HG03460 (cell line): ENCODE measurements around the gene EXOSC10.
"Not testable (repeated sequence)": the region's sequence is repeated elsewhere in the genome, so short reads cannot be mapped to it uniquely, and the experiment has no call there.

Experiments
- ATAC-seq: cut with Tn5 transposase; IDR thresholded peaks from one replicate; pipeline ENCODE4 v1.9.1; 2021; ENCODE audit not compliant: unreplicated experiment

EXOSC10 gene

GRCh38 chr1:11044849-11045427 is 54.7 kb downstream of the EXOSC10 start:
- ATAC-seq = no peak

- ATAC-seq = no peak
Measured at GRCh38 chr1:11044086-11044848, 55.4 kb downstream of the EXOSC10 start.

DNA sequence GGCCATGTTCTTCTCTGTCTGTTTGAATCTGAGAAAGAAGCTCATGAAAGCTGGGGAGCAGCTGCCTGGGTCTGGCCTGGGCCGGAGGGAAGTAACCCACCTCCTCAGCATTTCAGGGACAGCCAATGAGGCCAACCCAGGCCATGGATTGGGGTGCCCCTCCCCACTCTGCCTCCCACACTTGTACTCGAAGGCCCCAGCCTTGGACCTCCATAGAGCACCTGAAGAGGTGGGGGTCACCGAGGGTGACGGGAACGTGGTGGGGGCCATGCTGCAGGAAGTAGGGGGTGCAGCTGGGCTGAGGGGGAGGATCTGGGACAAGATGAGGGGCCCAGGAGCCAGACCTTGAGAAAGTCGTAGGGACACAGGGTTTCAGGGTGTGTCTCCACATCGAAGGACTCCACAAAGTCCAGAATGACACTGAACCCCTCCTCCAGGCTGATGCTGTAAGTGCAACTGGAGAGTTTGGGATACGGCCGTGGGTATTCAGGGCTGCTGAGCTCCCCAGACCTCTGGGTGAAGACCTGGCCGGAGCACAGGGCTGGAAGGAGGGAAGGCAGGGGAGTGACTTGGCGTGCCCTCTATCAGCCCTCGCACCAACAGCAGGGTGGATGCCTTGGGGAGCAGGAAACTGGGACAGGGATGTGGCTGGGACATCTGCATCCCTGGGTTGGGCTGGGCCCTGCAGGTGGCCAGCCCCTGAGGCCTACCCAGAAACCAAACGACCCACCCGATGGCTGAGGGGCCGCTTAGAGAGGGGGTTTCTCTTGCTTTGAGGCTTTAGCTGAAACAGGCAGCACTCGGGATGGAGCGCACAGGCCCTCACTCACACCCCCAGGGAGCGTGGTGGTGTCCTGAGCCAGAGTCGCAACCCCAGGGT is 56.4 kb downstream of the EXOSC10 start:
- ATAC-seq = no peak

GRCh38 chr1:11042065-11042464 is 57.6 kb downstream of the EXOSC10 start:
- no peak for ATAC-seq

DNA sequence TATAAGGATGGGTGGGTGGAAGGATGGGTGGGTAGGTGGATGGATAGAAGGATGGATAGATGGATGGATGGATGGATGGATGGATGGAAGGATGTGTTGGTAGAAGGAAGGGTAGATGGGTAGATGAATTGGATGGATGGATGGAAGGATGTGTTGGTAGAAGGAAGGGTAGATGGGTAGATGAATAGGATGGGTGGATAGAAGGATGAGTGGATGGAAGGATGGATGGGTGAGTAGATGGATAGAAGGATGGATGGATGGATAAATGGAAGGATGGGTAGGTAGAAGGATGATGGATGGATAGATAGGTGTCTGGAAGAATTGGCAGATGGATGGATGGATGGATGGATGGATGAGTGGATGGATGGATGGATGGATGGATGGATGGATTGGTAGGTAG is 58.6 kb downstream of the EXOSC10 start:
- ATAC-seq = no peak

DNA sequence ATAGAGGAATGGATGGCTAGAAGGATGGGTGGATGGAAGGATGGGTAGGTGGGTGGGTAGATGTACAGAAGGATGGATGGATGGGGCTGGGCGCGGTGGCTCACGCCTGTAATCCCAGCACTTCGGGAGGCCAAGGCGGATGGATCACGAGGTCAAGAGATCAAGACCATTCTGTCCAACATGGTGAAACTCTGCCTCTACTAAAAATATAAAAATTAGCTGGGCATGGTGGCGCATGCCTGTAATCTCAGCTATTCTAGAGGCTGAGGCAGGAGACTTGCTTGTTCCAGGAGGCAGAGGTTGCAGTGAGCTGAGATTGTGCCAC is 59.6 kb downstream of the EXOSC10 start:
- ATAC-seq = not testable (repeated sequence)

DNA sequence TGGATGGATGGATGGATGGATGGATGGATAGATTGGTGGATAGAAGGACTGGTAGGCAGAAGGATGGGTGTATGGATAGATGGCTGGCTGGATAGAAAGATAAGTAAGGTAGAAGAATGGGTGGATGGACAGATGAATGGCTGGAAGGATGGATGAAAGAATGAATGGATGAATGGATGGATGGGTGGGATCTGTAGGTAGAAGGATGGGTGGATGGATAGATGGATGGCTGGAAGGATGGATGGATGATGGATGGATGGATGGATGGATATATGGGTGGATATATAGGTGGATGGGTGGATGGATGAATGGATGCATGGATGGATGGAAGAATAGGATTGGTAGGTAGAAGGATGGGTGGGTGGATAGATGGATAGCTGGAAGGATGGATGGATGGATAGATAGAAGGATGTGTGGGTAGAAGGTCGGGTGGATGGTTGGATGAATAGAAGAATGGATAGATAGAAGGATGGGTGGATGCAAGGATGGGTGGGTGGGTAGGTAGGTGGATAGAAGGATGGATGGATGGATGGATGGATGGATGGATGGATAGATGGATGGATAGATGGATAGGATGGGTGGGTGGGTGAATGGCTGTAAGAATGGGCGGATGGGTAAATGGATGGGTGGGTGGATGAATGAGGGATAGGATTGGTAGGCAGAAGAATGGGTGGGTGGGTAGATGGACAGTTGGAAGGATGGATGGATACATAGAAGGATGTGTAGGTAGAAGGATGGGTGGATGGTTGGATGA is 60.1 kb downstream of the EXOSC10 start:
- ATAC-seq = no peak

GRCh38 chr1:11037740-11038182 is 61.9 kb downstream of the EXOSC10 start:
- ATAC-seq = no peak

- ATAC-seq = not testable (repeated sequence)
Measured at GRCh38 chr1:11037019-11037739, 62.5 kb downstream of the EXOSC10 start.

- ATAC-seq = no peak
Measured at GRCh38 chr1:11031624-11032262, 67.9 kb downstream of the EXOSC10 start.

DNA sequence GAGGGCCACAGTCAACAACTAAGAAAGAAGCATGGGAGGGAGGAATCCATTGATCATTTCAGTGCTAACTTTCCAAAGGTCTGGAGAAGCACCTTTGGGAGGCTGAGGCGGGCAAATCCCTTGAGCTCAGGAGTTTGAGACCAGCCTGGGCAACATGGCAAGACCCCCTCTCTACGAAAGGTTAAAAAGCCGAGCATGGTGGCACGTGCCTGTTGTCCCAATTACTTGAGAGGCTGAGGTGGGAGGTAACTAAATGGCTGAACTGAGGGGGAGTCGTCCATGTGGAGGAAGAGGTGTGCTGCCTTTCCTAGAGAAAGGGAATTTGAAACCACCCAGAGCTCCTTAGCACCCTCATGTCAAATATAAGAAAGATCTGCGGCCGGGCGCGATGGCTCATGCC is 68.8 kb downstream of the EXOSC10 start:
- ATAC-seq = no peak

DNA sequence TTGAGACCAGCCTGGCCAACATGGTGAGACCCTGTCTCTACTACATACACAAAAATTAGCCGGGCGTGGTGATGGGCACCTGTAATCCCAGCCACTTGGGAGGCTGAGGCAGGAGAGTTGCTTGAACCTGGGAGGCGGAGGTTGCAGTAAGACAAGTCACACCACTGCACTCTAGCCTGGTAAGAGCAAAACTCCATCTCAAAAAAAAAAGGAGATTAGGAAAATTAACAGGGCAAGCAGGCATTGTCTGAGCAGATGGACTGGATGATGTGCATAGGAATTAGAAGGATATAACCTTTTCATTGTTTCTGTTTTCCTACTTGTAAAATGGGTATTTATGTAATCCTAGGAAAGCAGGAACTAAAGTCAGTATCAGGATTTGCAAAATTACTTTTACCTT is 71.7 kb downstream of the EXOSC10 start:
- no peak for ATAC-seq

DNA sequence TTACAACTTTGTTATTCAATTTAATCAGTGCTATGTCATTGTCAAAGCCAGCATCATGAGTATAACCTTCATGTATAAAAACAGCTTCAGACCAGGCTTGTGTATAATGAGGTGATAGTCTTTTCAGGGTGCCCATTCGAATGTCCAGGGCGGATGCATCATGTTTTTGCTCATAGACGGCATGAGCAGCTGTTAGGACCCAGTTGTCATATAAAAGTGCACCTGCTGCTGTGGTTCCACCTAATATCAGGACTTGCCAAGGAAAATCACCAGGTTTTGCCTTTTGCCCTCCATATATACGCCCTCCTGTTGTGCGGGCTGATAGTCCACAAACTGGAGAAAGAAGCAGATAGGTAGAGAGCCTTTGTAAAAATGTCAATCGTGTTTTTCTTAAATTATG is 72.4 kb downstream of the EXOSC10 start:
- no peak for ATAC-seq

GRCh38 chr1:11026903-11027302 is 72.8 kb downstream of the EXOSC10 start:
- ATAC-seq = no peak

DNA sequence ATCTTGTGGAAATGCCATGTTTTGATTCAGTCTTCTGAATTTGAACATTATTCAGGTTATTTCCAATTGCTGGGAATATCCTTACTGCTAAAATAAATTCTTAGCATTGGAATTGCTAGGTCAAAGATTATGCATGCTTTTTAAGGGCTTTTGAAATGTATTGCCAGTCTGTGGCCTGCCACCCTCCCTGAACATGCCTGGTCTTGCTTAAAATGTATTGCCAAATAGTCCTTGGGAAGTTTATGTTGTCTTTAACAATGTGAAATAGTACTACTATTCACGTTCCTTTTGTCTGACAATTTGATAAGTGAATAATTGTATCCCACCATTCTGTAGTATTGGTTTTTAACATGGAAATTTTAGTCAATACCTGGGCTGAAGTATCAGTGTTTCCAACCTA is 73.6 kb downstream of the EXOSC10 start:
- ATAC-seq = no peak

GRCh38 chr1:11025618-11026017 is 74.1 kb downstream of the EXOSC10 start:
- ATAC-seq = no peak

DNA sequence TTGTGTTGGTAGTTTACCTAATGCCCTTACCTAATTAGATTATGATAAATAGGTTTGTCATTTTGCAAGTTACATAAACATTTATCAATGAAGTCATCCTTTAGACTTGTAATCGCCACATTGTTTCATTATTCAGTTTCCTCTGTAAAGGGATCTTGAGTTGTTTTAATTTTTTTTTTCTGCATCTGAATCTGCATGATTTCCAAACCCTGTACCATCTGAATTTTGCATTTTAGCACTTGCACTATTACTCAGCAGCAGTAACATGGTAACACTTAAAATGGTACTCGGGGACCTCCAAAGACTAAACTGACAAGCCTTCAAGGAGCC is 74.8 kb downstream of the EXOSC10 start:
- no peak for ATAC-seq

DNA sequence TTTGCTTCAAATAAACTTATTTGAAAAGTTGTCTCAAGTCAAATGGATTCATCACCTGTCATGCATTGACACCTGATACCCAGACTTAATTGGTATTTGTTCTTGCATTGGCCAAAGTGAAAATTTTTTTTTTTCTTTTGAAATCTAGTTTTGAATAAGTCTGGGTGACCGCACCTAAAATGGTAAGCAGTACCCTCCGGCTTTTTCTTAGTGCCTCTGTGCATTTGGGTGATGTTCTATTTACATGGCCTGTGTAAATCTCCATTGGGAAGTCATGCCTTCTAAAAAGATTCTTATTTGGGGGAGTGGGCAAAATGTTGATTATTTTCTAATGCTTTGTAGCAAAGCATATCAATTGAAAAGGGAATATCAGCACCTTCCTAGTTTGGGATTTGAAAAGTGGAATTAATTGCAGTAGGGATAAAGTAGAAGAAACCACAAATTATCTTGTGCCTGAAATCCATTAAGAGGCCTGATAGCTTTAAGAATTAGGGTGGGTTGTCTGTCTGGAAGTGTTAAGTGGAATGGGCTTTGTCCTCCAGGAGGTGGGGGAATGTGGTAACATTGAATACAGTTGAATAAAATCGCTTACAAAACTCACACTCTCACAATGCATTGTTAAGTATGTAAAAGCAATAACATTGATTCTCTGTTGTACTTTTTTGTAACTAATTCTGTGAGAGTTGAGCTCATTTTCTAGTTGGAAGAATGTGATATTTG is 75.4 kb downstream of the EXOSC10 start:
- ATAC-seq = no peak

DNA sequence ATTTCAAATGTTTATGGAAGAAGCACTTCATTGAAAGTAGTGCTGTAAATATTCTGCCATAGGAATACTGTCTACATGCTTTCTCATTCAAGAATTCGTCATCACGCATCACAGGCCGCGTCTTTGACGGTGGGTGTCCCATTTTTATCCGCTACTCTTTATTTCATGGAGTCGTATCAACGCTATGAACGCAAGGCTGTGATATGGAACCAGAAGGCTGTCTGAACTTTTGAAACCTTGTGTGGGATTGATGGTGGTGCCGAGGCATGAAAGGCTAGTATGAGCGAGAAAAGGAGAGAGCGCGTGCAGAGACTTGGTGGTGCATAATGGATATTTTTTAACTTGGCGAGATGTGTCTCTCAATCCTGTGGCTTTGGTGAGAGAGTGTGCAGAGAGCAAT is 76.5 kb downstream of the EXOSC10 start:
- no peak for ATAC-seq

- ATAC-seq = no peak
Measured at GRCh38 chr1:11019971-11020370, 79.7 kb downstream of the EXOSC10 start.
